ENCODE data around the gene CDT1. TPM values are rescaled to one million over a fixed set of nuclear protein-coding genes. Genes with fewer than 3 reads are reported as not detected.
A peak's percentile ranks its signal among the peaks of the same experiment; 100 is the strongest.

The CDT1 gene
- total RNA-seq, 4 donors from 2014 or later = 7.9 to 28.1 (median 10.1) TPM

- no peaks in the 10 kb centered on the region for H3K9me3 ChIP-seq
- TF ChIP-seq, protein P1, sequence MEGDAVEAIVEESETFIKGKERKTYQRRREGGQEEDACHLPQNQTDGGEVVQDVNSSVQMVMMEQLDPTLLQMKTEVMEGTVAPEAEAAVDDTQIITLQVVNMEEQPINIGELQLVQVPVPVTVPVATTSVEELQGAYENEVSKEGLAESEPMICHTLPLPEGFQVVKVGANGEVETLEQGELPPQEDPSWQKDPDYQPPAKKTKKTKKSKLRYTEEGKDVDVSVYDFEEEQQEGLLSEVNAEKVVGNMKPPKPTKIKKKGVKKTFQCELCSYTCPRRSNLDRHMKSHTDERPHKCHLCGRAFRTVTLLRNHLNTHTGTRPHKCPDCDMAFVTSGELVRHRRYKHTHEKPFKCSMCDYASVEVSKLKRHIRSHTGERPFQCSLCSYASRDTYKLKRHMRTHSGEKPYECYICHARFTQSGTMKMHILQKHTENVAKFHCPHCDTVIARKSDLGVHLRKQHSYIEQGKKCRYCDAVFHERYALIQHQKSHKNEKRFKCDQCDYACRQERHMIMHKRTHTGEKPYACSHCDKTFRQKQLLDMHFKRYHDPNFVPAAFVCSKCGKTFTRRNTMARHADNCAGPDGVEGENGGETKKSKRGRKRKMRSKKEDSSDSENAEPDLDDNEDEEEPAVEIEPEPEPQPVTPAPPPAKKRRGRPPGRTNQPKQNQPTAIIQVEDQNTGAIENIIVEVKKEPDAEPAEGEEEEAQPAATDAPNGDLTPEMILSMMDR (IDR thresholded peaks at IDR 0.05) = no peak
- no peak for TF ChIP-seq POLR2A (IDR thresholded peaks at IDR 0.05)
- H3K36me3 ChIP-seq = no peaks in the 10 kb centered on the region
- no peak for DNase-seq
- H3K4me3 ChIP-seq = no peak overlapping the region
- H3K27ac ChIP-seq = peak overlapping the region in 2 of 4 donors; percentile 57 to 74
- no peaks in the 10 kb centered on the region for H3K27me3 ChIP-seq
- H3K4me1 ChIP-seq = peaks cover 0 to 45% (median 1%) of the 10 kb centered on the region in 4 donors
Observed at GRCh38 chr16:88761143-88761534, 42.5 kb upstream of the CDT1 start.

DNA sequence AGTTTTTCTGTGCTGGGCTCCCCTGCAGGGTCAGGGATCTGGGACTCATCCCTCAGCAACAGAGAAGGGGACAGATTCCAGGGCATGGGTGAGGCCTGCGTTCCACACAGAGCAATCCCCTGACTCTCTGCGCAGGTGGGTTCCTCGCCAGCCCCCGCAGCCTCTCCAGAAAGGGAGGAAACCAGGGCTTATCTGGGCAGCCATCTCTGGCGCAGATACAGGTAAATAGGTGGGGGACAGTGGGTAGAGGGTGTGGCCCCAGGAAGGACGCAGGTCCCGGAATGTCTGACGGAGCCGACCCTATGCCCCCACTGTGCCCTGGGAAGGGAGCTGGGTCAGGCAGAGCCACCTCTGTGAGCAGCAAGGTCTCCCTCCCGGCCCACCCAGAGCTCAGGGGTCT is 41.8 kb upstream of the CDT1 start:
- Histone ChIP-seq H3K4me1 (peaks cover 0 to 45% (median 1%) of the 10 kb centered on the region in 4 donors), H3K4me3 (no peak overlapping the region)

DNA sequence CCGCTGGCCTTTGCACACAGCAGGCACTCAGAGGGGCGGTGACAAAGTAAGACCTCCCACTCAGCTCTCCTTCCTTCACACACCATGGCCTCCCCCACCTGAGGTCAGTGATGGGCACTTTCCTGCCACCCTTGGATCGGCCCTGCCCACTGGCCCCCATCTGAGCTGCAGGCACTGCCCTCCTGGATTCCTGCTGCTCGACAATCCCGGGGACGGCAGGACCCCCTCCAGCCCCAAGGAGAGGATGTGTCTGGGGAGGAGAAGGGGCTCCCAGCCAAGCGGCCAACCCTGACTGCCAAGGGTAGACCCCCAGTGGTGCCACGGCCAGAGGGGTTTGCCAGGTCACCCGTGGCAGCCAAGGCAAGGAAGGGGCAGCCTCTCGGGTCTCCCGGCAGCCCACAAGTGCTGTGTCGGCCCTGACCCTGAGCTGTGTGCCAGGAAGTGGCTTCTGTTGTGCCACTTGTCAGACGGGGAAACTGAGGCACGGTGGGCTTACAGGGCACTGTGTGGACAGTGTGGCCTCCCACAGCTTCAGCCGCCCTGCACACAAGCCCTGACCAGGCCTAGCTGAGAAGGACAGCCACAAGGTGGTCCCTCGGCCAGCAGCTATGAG is 41.2 kb upstream of the CDT1 start:
- Histone ChIP-seq H3K4me1 (peaks cover 0 to 50% (median 2%) of the 10 kb centered on the region in 4 donors), H3K9me3 (no peaks in the 10 kb centered on the region), H3K27ac (peak overlapping the region in 2 of 4 donors; percentile 13 to 74), H3K36me3 (no peaks in the 10 kb centered on the region), H3K4me3 (no peak overlapping the region), H3K27me3 (no peaks in the 10 kb centered on the region)
- no peak for DNase-seq
- TF ChIP-seq, protein P1 (IDR thresholded peaks at IDR 0.05) = no peak
- no peak for TF ChIP-seq POLR2A (IDR thresholded peaks at IDR 0.05)

More for the DNA sequence above, 41.8 kb upstream of the CDT1 start:
- peak overlapping the region in 2 of 4 donors; percentile 57 to 74 for H3K27ac ChIP-seq
- no peaks in the 10 kb centered on the region for H3K36me3 ChIP-seq
- TF ChIP-seq POLR2A (IDR thresholded peaks at IDR 0.05) = no peak
- TF ChIP-seq, protein P1 (IDR thresholded peaks at IDR 0.05) = no peak
- no peaks in the 10 kb centered on the region for H3K27me3 ChIP-seq
- H3K9me3 ChIP-seq = no peaks in the 10 kb centered on the region
- no peak for DNase-seq

DNA sequence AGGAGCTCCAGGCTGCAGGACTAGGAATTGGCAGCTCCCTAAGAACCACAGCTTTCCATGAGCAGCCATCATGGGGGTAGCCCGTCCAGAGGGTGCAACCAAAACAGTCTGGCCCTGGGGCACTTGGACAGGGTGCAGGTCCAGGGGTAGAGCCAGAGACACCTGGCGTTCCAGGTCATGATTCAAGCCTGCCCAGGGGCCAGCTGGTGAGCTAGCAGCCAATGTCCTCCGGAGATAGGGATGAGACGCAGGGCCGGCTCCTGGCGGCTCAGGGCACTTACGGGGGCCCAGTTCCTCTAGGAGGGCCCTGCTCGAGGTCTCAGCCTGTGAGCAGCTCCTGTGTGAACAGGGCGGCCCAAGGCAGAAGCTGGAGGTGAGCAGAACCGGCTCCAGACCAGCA is 40.6 kb upstream of the CDT1 start:
- peak overlapping the region in 1 of 4 donors; percentile 13 for H3K27ac ChIP-seq
- H3K4me1 ChIP-seq = peaks cover 0 to 55% (median 4%) of the 10 kb centered on the region in 4 donors
- no peak for DNase-seq
- TF ChIP-seq, protein P1 (IDR thresholded peaks at IDR 0.05) = no peak
- TF ChIP-seq POLR2A (IDR thresholded peaks at IDR 0.05) = no peak
- no peak overlapping the region for H3K4me3 ChIP-seq
- H3K36me3 ChIP-seq = no peaks in the 10 kb centered on the region
- no peaks in the 10 kb centered on the region for H3K9me3 ChIP-seq
- H3K27me3 ChIP-seq = no peaks in the 10 kb centered on the region

DNA sequence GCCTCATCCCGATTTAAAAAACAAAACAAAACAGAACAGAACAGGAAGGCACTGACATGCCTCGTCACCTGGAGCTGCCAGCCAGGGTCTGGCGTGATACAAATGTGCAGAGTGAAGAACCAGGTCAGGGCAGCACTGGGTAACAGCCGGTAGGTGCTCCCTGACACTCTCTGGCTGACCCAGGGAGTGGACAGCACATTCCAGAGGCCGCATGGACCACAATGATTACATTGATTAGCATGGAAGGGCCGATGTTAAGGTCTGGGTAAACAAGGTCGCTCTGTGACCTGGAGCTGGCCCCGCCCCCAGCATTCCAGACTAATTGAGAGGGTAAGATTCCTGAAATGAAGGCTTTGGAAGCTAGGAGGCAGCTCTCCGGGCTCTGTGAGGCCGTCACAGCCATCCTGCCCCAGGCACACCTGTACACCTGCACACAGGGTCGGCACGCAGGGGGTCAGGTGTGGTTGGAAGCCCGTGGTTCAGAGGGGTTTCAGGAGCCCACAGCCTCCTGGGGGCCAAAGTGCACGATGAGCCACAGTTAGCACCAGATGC is 40.0 kb upstream of the CDT1 start:
- Histone ChIP-seq H3K4me3 (no peak overlapping the region), H3K27me3 (no peaks in the 10 kb centered on the region), H3K27ac (peak overlapping the region in 1 of 4 donors; percentile 13), H3K36me3 (no peaks in the 10 kb centered on the region), H3K9me3 (no peaks in the 10 kb centered on the region), H3K4me1 (peaks cover 0 to 62% (median 5%) of the 10 kb centered on the region in 4 donors)
- no peak for TF ChIP-seq POLR2A (IDR thresholded peaks at IDR 0.05)
- TF ChIP-seq, protein P1 (IDR thresholded peaks at IDR 0.05) = no peak
- no peak for DNase-seq

All from Peyer's patch (tissue), 4 donors.